HG03039 (cell line): ENCODE data around the gene STING1.
A peak's percentile ranks its signal among the peaks of the same experiment; 100 is the strongest.
"Not testable (repeated sequence)": the region's sequence is repeated elsewhere in the genome, so short reads cannot be mapped to it uniquely, and the experiment has no call there.

Experiments used
- ATAC-seq: cut with Tn5 transposase; IDR thresholded peaks from one replicate; pipeline ENCODE4 v1.9.1; 2021; ENCODE audit warnings: mild to moderate bottlenecking, moderate library complexity; ENCODE audit not compliant: unreplicated experiment

STING1 gene

GRCh38 chr5:139482050-139482889 is at the start of gene STING1:
STING1 (minus strand) TSS chr5:139482758; CDS start chr5:139481704, 1,054 bp downstream.
- no peak for ATAC-seq

- ATAC-seq: no peak
Measured at GRCh38 chr5:139531772-139532169, 49.2 kb upstream of the STING1 start.

- ATAC-seq: not testable (repeated sequence)
Measured at GRCh38 chr5:139530079-139530478, 47.5 kb upstream of the STING1 start.

- ATAC-seq: not testable (repeated sequence)
Measured at GRCh38 chr5:139528695-139529094, 46.1 kb upstream of the STING1 start.

- not testable (repeated sequence) for ATAC-seq
Measured at GRCh38 chr5:139527896-139528467, 45.4 kb upstream of the STING1 start.

- not testable (repeated sequence) for ATAC-seq
Measured at GRCh38 chr5:139527090-139527470, 44.5 kb upstream of the STING1 start.

- not testable (repeated sequence) for ATAC-seq
Measured at GRCh38 chr5:139526309-139527089, 43.9 kb upstream of the STING1 start.

GRCh38 chr5:139525586-139526308 is 43.2 kb upstream of the STING1 start:
- ATAC-seq: not testable (repeated sequence)

GRCh38 chr5:139524940-139525585 is 42.5 kb upstream of the STING1 start:
- ATAC-seq: no peak

GRCh38 chr5:139524446-139524845 is 41.9 kb upstream of the STING1 start:
- ATAC-seq: no peak

GRCh38 chr5:139523635-139524445 is 41.3 kb upstream of the STING1 start:
- ATAC-seq: no peak

GRCh38 chr5:139517683-139518564 is 35.4 kb upstream of the STING1 start:
- ATAC-seq: peak; percentile 79

GRCh38 chr5:139514486-139514856 is 31.9 kb upstream of the STING1 start:
- no peak for ATAC-seq

- ATAC-seq: no peak
Measured at GRCh38 chr5:139513852-139514485, 31.4 kb upstream of the STING1 start.

GRCh38 chr5:139513434-139513833 is 30.9 kb upstream of the STING1 start:
- peak; percentile 62 for ATAC-seq

GRCh38 chr5:139512786-139513390 is 30.3 kb upstream of the STING1 start:
- no peak for ATAC-seq

GRCh38 chr5:139504722-139505121 is 22.2 kb upstream of the STING1 start:
- ATAC-seq: not testable (repeated sequence)

GRCh38 chr5:139503879-139504278 is 21.3 kb upstream of the STING1 start:
- ATAC-seq: not testable (repeated sequence)
